Endothelial cell of umbilical vein (primary cell): Measurements from ENCODE around the gene CD207.

ENCODE experiments used
- JUN ChIP-seq: IDR thresholded peaks from 2 replicates; pipeline ENCODE4 v1.6.1; 2011; ENCODE audit warnings: borderline replicate concordance, low read depth; ENCODE audit not compliant: insufficient read length, insufficient read depth
- MYC ChIP-seq: IDR thresholded peaks from one replicate; pipeline ENCODE4 v1.6.1; 2011; ENCODE audit warnings: mild to moderate bottlenecking, low read depth, low read length
- POLR2A ChIP-seq: IDR thresholded peaks from 2 replicates; pipeline ENCODE4 v1.6.1; 2012; ENCODE audit warnings: low read depth, mild to moderate bottlenecking, control low read depth, low read length
- POLR2AphosphoS5 ChIP-seq: IDR thresholded peaks from 2 replicates; pipeline ENCODE4 v1.6.1; 2012; ENCODE audit warnings: low read depth, mild to moderate bottlenecking, control low read depth, low read length, moderate library complexity; ENCODE audit not compliant: insufficient read depth

DNA sequence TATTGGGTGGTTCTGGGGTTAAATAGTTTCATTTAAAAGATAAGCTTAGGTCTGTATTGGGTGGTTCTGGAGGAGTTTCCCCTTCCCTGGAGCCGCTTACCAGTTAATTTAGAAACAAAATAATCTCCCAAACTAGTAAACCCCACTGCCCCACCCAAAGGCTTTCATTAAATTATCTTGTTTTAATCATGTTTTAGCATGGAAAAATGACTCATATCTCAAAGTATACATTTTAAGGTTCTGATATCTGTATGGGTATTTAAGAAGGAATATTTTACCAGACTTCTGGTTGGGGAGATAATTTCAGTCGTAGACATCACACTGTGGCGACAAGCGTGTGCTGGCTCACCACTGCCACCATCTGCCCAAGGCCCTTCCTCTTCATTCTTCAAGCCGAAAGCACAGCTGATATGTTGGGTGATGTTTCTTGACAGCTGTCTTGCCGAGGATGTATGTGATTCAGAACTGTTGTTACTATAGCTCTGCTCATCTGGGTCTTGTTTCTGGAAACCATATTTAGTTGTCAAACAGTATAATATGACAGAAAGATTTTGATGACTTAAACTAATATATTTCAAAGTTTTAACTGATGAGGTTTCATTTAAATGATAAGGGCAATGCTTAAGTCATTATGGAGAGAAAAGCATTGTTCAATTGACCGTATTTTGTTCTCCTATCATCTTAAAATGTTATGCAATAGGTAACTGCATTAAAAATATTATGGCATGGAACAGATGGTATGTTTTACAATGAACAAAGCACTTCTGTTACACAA is 50.3 kb downstream of the CD207 start:
- no peak for TF ChIP-seq MYC
- TF ChIP-seq JUN = no peak
- no peak for TF ChIP-seq POLR2A
- TF ChIP-seq POLR2AphosphoS5 = no peak
